ENCODE results near the gene SIAH1. TPM values are rescaled to one million over a fixed set of nuclear protein-coding genes. Genes with fewer than 3 reads are reported as not detected.

The SIAH1 gene
- total and polyA plus RNA-seq, 2 of the 8 experiments (the other 6 are each of a cell fraction or from before 2014, with no cell fraction given), result 19.5 to 33.9 TPM

DNA sequence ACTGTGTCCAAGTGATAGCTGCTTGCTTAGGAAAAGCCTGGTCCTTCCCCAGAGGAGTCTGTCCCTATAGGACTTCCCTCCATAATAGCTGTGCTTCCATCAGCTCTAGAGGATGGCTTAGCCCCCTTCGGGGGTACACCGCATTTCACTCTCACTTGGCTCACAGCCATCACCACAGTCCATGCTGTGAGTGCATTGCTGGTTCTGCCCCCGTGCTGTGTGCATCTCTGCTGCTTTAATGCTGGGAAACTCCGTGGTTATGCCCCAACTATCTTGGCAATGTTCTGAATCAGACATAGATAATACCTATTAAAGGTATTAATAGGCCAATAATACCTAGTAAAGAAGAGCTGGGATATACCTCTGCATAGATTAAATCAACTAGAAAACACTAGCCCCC lies 58.3 kb downstream of the SIAH1 start:
- POLR2A ChIA-PET (ENCODE audit: partially characterized antibody), result interaction anchor here (1.3 kb wide), 1 partner anchor 10 kb away, joined by 3 read pairs; no protein-coding TSS in a partner anchor
- FAIRE-seq, result no peak

More for the DNA sequence above, 58.3 kb downstream of the SIAH1 start:
- Histone ChIP-seq H2BK15ac (ENCODE audit: low read length) (no peak overlapping the region), H4K5ac (ENCODE audit: insufficient read length, low read depth, low read length) (no peak overlapping the region), H2BK5ac (ENCODE audit: low read depth, low read length) (no peak overlapping the region), H2BK120ac (replicated peaks; ENCODE audit: low read depth, low read length) (no peak overlapping the region), H3K9ac (replicated peaks in 1 of 4; ENCODE audit: extremely low read depth in 1 of 4, low read depth in 3 of 4, low read length in 3 of 4) (no peak overlapping the region), H4K20me1 (replicated peaks in 1 of 2; ENCODE audit: control insufficient read depth in 1 of 2, insufficient read depth in 2 of 2, low read length in 2 of 2) (peaks cover 0 to 2% of the 10 kb centered on the region in 2 experiments), H3K4me2 (ENCODE audit: insufficient read depth in 1 of 2, low read depth in 2 of 2, low read length in 2 of 2) (no peak overlapping the region), H3K23me2 (ENCODE audit: low read depth, low read length) (no peaks in the 10 kb centered on the region), H3K9me3 (ENCODE audit: insufficient read depth in 2 of 2, low read depth in 1 of 2, low read length in 1 of 2) (no peaks in the 10 kb centered on the region), H2BK12ac (ENCODE audit: low read depth, low read length) (no peak overlapping the region), H2BK20ac (ENCODE audit: low read length) (no peak overlapping the region), H2AFZ (ENCODE audit: low read length) (no peak overlapping the region), H3K18ac (ENCODE audit: extremely low read depth, low read length) (no peak overlapping the region), H4K91ac (replicated peaks; ENCODE audit: insufficient read length, low read length) (no peak overlapping the region), H3K4ac (replicated peaks; ENCODE audit: insufficient read length, low read depth, low read length) (no peak overlapping the region), H4K8ac (ENCODE audit: extremely low read depth, insufficient read depth, low read length) (no peak overlapping the region; the same call in 1 of the 2 replicates), H3K27ac (ENCODE audit: low read depth, low read length) (no peak overlapping the region), H3K23ac (ENCODE audit: insufficient read length) (no peak overlapping the region), H3K79me1 (ENCODE audit: low read depth, low read length) (no peaks in the 10 kb centered on the region), H2AK5ac (ENCODE audit: low read depth, low read length) (no peak overlapping the region), H3K4me1 (replicated peaks in 1 of 4; ENCODE audit: control insufficient read depth in 3 of 4, insufficient read depth in 4 of 4, low read length in 3 of 4) (no peaks in the 10 kb centered on the region), H3K27me3 (replicated peaks in 1 of 4; ENCODE audit: control insufficient read depth in 3 of 4, extremely low read depth in 1 of 4, insufficient read depth in 3 of 4, low read length in 3 of 4) (no peaks in the 10 kb centered on the region), H3K36me3 (ENCODE audit: control insufficient read depth in 2 of 4, insufficient read depth in 4 of 4, low read length in 3 of 4) (no peaks in the 10 kb centered on the region), H3K56ac (replicated peaks; ENCODE audit: insufficient read length, low read depth, low read length) (no peak overlapping the region), H3K14ac (ENCODE audit: insufficient read length) (no peak overlapping the region), H3K4me3 (ENCODE audit: extremely low read depth in 1 of 4, insufficient read depth in 2 of 4, low read depth in 3 of 4, low read length in 4 of 4) (no peak overlapping the region), H3K79me2 (ENCODE audit: control insufficient read depth in 1 of 2, insufficient read depth in 2 of 2, low read length in 2 of 2) (no peaks in the 10 kb centered on the region)
- WGBS, 2 experiments (ENCODE audit: extremely low coverage in 1 of 2, insufficient coverage in 1 of 2, insufficient read length in 1 of 2, insufficient replicate concordance in 2 of 2, low coverage in 1 of 2, low lambda C conversion rate in 2 of 2, missing lambda C conversion rate in 1 of 2), result 90% methylated on average over 4 of the region's 4 CpGs; no CpG with 5 or more reads in 1 of the 2 experiments
- no peak for TF ChIP-seq TAF7 (optimal IDR thresholded peaks at IDR 0.05; ENCODE audit: borderline replicate concordance, low read depth, low read length)
- CTCF ChIA-PET (ENCODE audit: partially characterized antibody), result interaction anchor here (1.3 to 2.6 kb wide), 2 partner anchors 7 to 23 kb away, joined by 3 to 6 read pairs; no protein-coding TSS in a partner anchor
- no peak for DNase-seq (ENCODE audit: low read depth in 1 of 2, low spot score in 2 of 2)

Data from H1 (cell line).